Neural progenitor cell (in vitro differentiated cells): ENCODE measurements around the gene TSPAN14. TPM values are rescaled to one million over a fixed set of nuclear protein-coding genes. Genes with fewer than 3 reads are reported as not detected.
A peak's percentile ranks its signal among the peaks of the same experiment; 100 is the strongest.

Source experiments
- DNase-seq: peaks from one replicate; pipeline ENCODE4 v3.0.0-alpha.2; 2016; ENCODE audit warnings: low spot score
- H2AFZ ChIP-seq: fragments of 200-600 bp; sonication (generic); replicated peaks from 2 replicates; pipeline ENCODE4 v1.6.1; 2016; ENCODE audit warnings: antibody characterized with exemption
- H3F3A ChIP-seq: fragments of 200-600 bp; sonication (generic); 2 replicates; pipeline ENCODE4 v1.6.1; 2016; ENCODE audit warnings: antibody characterized with exemption, low read depth
- H3K27ac ChIP-seq: fragments of 200-600 bp; sonication (generic); 2 replicates; pipeline ENCODE4 v1.5.1; 2016; ENCODE audit warnings: mild to moderate bottlenecking
- H3K27me3 ChIP-seq: fragments of 200-600 bp; sonication (generic); 2 replicates; pipeline ENCODE4 v1.6.1; 2016; ENCODE audit warnings: mild to moderate bottlenecking, moderate library complexity
- H3K36me3 ChIP-seq: fragments of 200-600 bp; sonication (generic); 2 replicates; pipeline ENCODE4 v1.5.1; 2016
- H3K4me1 ChIP-seq: fragments of 200-600 bp; sonication (generic); 2 replicates; pipeline ENCODE4 v1.6.1; 2016; ENCODE audit warnings: mixed run types
- H3K4me2 ChIP-seq: fragments of 200-600 bp; sonication (generic); 2 replicates; pipeline ENCODE4 v1.6.1; 2016
- H3K4me3 ChIP-seq: fragments of 200-600 bp; sonication (generic); 2 replicates; pipeline ENCODE4 v1.5.1; 2016
- H3K79me2 ChIP-seq: fragments of 200-600 bp; sonication (generic); 2 replicates; pipeline ENCODE4 v1.6.1; 2016; ENCODE audit warnings: low read depth
- H3K9ac ChIP-seq: fragments of 200-600 bp; sonication (generic); 2 replicates; pipeline ENCODE4 v1.6.1; 2016
- H3K9me3 ChIP-seq: fragments of 200-600 bp; sonication (generic); 2 replicates; pipeline ENCODE4 v1.5.1; 2016; ENCODE audit warnings: low read depth
- H4K20me1 ChIP-seq: fragments of 200-600 bp; sonication (generic); 2 replicates; pipeline ENCODE4 v1.6.1; 2016; ENCODE audit warnings: low read depth
- H3K27ac Mint-ChIP-seq: 3 replicates; pipeline ENCODE4 v1.8.0; 2021; ENCODE audit warnings: mixed read lengths
- H3K27me3 Mint-ChIP-seq: 2 replicates; pipeline ENCODE4 v1.8.0; 2022; ENCODE audit warnings: low read depth, mild to moderate bottlenecking, inconsistent platforms, moderate library complexity, mixed read lengths; ENCODE audit not compliant: insufficient read depth
- H3K36me3 Mint-ChIP-seq: 3 replicates; pipeline ENCODE4 v1.8.0; 2021; ENCODE audit warnings: mixed read lengths
- H3K4me1 Mint-ChIP-seq: 3 replicates; pipeline ENCODE4 v1.8.0; 2021; ENCODE audit warnings: mixed read lengths
- H3K4me3 Mint-ChIP-seq: 3 replicates; pipeline ENCODE4 v1.8.0; 2021; ENCODE audit warnings: mild to moderate bottlenecking, moderate library complexity, mixed read lengths
- H3K9me3 Mint-ChIP-seq: 3 replicates; pipeline ENCODE4 v1.8.0; 2020; ENCODE audit warnings: mixed read lengths
- CTCF ChIP-seq: fragments of 200-600 bp; sonication (generic); IDR thresholded peaks from 2 replicates; pipeline ENCODE4 v1.5.1; 2017; ENCODE audit warnings: antibody characterized with exemption, mild to moderate bottlenecking
- EZH2 ChIP-seq: fragments of 200-600 bp; sonication (generic); IDR thresholded peaks from 2 replicates; pipeline ENCODE4 v1.6.1; 2017; ENCODE audit warnings: antibody characterized with exemption, mild to moderate bottlenecking, moderate library complexity
- EZH2phosphoT487 ChIP-seq: fragments of 200-600 bp; sonication (generic); IDR thresholded peaks from 2 replicates; pipeline ENCODE4 v1.6.1; 2017; ENCODE audit warnings: antibody characterized with exemption
- total RNA-seq: library from RNA; depleted of rRNA; stranded (reverse); fragments of >200 nt; gene quantifications from 2 replicates; pipeline ENCODE4 v1.2.3, GENCODE V29; 2015; ENCODE audit warnings: low replicate concordance

Gene TSPAN14
- total RNA-seq, 1 donor from 2014 or later, result 32.7 TPM

DNA sequence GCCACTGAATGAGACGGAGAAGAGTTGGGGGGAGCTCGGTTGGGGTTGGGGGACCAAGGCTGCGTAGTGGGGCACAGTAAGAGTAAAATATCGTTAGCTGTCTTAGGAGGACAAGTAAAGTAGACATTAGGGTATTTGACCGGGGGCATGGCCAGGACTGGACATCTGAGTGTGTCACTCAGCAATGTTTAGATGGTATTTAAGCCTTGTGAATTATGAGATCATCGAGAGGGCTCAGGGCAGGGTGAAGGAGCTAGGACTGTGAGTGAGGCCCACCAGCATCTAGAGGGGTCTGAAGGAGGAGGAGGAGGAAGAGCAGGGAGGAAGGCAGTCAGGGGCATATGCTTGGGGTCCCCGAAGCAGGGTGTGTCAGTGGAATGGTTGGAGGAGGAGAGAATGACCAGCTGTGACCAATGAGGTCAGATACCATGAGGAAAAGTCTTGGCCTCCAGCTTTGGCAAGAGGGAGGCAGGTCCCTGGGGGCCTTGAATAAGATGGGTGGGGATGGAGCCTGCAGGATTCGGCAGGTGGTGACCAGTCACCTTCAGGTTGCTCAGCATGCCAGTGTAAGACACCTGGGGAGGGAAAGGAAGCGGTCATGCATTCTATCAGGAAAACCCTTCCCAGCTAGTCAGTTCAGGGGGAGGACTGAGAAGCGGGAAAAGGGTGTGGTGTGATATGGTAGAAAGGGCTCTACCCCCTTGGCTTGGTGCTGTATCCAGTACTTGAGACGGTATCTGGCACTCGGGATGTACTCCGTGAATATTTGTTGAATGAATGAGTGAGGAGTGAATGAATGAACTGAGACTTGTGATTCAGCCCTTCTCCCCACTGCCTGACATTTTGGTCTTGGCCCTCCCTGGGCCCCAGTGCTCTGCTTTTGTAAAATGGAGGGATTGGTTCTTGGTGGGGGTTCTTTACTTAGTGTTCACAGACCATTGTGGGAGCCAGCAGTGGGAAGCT lies 48.8 kb downstream of the TSPAN14 start:
- H3K27ac Mint-ChIP-seq, result peak overlapping the region; percentile 70
- no peak for TF ChIP-seq EZH2
- TF ChIP-seq EZH2phosphoT487, result no peak
- no peak for TF ChIP-seq CTCF
- Histone ChIP-seq H3K4me1 (peaks cover 46% of the 10 kb centered on the region), H3K27ac (no peak overlapping the region), H3K4me2 (peak overlapping the region; percentile 59), H3K27me3 (no peaks in the 10 kb centered on the region), H3K4me3 (no peak overlapping the region), H3K9ac (no peak overlapping the region), H4K20me1 (peaks cover 79% of the 10 kb centered on the region), H3F3A (peaks cover 14% of the 10 kb centered on the region), H3K79me2 (peaks cover 72% of the 10 kb centered on the region), H3K9me3 (no peaks in the 10 kb centered on the region), H3K36me3 (no peaks in the 10 kb centered on the region), H2AFZ (no peak overlapping the region)
- H3K4me1 Mint-ChIP-seq, result peaks cover 82% of the 10 kb centered on the region
- H3K27me3 Mint-ChIP-seq, result peaks cover 7% of the 10 kb centered on the region
- H3K9me3 Mint-ChIP-seq, result no peaks in the 10 kb centered on the region
- no peak for DNase-seq
- peaks cover 15% of the 10 kb centered on the region for H3K36me3 Mint-ChIP-seq
- peak overlapping the region; percentile 39 for H3K4me3 Mint-ChIP-seq

DNA sequence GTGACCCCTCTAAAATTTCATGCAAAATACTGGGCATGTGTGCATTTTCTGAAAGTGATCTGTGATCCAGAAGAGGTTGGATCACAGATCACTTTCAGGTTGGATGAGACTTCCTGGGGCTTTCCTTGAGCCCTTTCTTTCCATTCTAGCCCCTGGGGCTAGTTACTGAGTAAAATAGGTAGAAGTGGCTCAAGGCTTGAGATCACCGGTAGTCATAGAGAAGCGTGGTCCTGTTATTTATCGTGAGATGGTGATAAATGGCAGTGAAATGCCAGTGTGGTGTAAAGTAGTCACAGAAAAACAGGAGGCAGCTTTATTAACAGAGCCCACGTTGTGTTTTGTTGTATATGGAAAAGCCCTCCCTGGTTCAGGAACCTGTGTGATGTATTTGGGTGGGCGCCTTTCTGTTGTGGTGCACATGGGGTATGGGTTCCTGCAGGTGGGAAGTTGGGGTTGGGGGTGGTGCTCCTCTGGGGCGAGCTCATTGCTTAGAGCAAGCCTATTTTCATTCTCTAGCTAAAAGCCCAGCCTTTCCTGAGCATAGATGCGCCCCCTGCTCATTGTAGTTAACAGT lies 49.6 kb downstream of the TSPAN14 start:
- Histone ChIP-seq H3K27me3 (no peaks in the 10 kb centered on the region), H4K20me1 (peaks cover 71% of the 10 kb centered on the region), H3K4me1 (peaks cover 38% of the 10 kb centered on the region), H3K36me3 (no peaks in the 10 kb centered on the region), H3K4me3 (no peak overlapping the region), H3K27ac (no peak overlapping the region), H3K9me3 (no peaks in the 10 kb centered on the region), H3F3A (peaks cover 8% of the 10 kb centered on the region), H3K4me2 (peak overlapping the region; percentile 59), H3K79me2 (peaks cover 64% of the 10 kb centered on the region), H2AFZ (no peak overlapping the region), H3K9ac (no peak overlapping the region)
- H3K4me1 Mint-ChIP-seq, result peaks cover 78% of the 10 kb centered on the region
- peaks cover 17% of the 10 kb centered on the region for H3K36me3 Mint-ChIP-seq
- peak overlapping the region; percentile 55 for H3K4me3 Mint-ChIP-seq
- H3K9me3 Mint-ChIP-seq, result no peaks in the 10 kb centered on the region
- peaks cover 7% of the 10 kb centered on the region for H3K27me3 Mint-ChIP-seq
- peak; percentile 89 for DNase-seq
- peak overlapping the region; percentile 70 for H3K27ac Mint-ChIP-seq
- TF ChIP-seq EZH2phosphoT487, result peak; percentile 40
- TF ChIP-seq EZH2, result no peak
- peak; percentile 8 for TF ChIP-seq CTCF

GRCh38 chr10:80504158-80504811 lies 50.2 kb downstream of the TSPAN14 start:
- H3K36me3 Mint-ChIP-seq, result peaks cover 17% of the 10 kb centered on the region
- peaks cover 5% of the 10 kb centered on the region for H3K27me3 Mint-ChIP-seq
- Histone ChIP-seq H3K27me3 (no peaks in the 10 kb centered on the region), H3K9ac (no peak overlapping the region), H3K4me2 (peak overlapping the region; percentile 59), H4K20me1 (peaks cover 65% of the 10 kb centered on the region), H3K9me3 (no peaks in the 10 kb centered on the region), H2AFZ (no peak overlapping the region), H3F3A (peaks cover 8% of the 10 kb centered on the region), H3K79me2 (peaks cover 58% of the 10 kb centered on the region), H3K4me1 (peaks cover 33% of the 10 kb centered on the region), H3K27ac (no peak overlapping the region), H3K36me3 (no peaks in the 10 kb centered on the region), H3K4me3 (peak overlapping the region; percentile 7)
- H3K9me3 Mint-ChIP-seq, result no peaks in the 10 kb centered on the region
- peak overlapping the region; percentile 55 for H3K4me3 Mint-ChIP-seq
- no peak for DNase-seq
- H3K27ac Mint-ChIP-seq, result peak overlapping the region; percentile 70
- TF ChIP-seq EZH2 (no peak), EZH2phosphoT487 (no peak), CTCF (no peak)
- H3K4me1 Mint-ChIP-seq, result peaks cover 73% of the 10 kb centered on the region
